HG02588 (cell line): ENCODE data around the gene UBTD1.
A peak's percentile ranks its signal among the peaks of the same experiment; 100 is the strongest.

Experiments
- ATAC-seq: cut with Tn5 transposase; IDR thresholded peaks from one replicate; pipeline ENCODE4 v1.9.1; 2021; ENCODE audit warnings: mild to moderate bottlenecking, moderate library complexity; ENCODE audit not compliant: unreplicated experiment

UBTD1 gene

GRCh38 chr10:97482381-97482780, 16.3 kb upstream of the UBTD1 start:
- no peak for ATAC-seq

- ATAC-seq: no peak
Measured at GRCh38 chr10:97483506-97483905, 15.2 kb upstream of the UBTD1 start.

DNA sequence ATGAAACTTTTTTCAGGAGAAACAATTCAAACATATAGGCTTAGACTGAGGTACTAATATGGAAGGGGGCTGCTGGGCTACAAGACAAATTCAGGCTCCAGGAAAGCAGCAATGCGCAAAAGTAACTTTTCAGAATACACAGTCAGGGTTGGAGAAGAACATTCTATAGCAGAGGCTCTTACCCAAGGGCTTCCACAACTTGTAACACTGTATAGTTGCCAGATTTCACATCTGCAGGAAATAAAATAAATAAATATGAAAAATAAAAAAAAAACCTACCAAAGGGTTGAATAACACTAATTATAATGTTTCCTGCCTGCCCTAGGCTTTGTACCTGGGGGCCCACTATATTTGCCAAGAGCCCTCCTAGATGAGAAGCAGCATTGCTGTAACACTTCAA, 14.8 kb upstream of the UBTD1 start:
- no peak for ATAC-seq

GRCh38 chr10:97485647-97486281, 13.0 kb upstream of the UBTD1 start:
- ATAC-seq: no peak

GRCh38 chr10:97490592-97490991, 8.1 kb upstream of the UBTD1 start:
- ATAC-seq: no peak

DNA sequence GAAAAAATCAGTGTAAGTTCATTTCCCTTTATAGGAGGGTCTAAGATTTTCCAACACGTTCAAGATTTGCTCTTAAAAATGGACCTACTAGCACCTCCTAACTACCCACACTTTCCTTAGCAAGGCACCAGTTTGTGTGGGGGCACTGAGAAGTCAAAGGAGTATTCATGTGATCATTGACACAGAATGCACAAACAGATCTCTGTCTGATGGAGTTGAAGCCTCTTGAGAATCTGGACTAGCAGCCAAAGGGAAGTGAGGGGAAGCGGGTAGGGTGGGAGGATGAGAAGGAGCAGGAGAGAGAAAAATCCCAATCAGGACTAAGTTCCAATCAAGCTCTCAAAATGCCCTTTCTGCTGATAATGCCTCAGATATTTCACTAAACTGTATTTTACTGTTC, 4.6 kb upstream of the UBTD1 start:
- ATAC-seq: no peak

DNA sequence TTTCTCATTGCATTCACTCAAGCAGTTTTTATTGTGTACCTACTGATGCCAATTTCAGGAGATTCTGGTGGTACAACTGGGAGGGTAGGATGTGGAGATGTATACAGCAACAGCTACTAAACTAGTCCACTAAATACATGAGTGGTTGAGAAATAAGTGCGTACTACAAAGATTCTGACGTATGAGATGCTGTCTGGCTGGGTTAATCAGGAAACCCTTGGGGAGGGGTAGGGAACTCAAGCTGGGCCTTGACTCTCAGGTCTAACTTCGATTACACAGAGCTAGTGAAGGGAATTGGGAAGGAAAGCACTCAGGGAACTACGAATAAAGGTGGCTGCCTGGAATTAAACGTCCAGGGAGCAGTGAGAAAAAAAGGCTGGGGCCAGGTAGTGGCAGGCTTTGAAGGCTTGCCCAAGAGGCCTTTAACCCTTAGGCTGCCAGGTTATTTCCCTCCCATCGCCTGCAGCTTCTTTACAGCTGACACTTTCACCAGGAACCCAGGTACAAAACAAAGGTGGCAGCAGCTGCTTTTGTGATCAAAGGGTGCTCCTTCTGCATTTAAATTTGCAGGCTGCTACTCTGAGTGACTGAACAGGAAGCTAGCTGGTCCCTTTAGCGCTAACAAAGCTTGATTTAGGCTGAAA, 3.7 kb upstream of the UBTD1 start:
- ATAC-seq: no peak

GRCh38 chr10:97497572-97498075, 1.1 kb upstream of the UBTD1 start:
- peak; percentile 26 for ATAC-seq

DNA sequence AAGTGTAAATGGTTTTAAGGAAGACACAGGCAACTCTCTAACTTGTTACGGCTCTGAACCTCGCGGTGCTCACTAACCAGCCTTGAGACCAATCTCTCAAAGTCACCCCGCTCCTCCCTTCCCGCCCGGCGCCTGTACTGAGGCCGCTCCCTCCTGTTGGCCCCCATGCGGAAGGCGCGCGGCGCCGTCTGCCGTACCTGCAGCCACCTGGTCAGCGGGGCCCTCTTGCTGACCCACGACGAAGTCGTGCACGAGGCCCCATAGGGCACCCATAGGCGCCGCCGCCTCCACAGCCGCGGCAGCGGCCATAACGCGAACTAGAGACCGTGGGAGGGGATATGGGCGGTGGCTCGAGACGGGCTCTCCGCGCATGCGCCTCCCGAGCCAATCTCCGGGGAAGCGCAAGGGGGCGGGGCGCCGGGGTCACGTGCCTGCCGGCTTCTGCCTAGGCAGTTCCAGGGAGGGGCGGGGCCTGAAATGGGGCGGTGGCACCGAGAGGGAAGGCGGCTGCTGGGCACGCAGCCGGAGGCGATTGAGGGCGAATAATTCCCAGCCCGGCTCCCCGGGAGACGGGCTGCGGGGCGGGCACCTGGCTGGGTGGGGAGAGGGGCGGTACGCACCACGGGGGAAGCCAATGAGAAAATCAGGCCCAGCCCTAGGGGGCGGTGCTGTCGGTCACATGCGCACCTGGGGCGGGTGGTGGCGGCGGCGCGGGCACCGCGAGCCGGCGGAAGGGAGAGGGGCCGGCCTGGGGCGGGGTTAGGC, 466 bp upstream of the UBTD1 start, which contains the start of gene MMS19:
Gene MMS19 (minus strand): TSS at position 347 of the 765 bp plus-strand sequence. CDS start 38 bp downstream, at position 309.
- ATAC-seq: peak; percentile 90

DNA sequence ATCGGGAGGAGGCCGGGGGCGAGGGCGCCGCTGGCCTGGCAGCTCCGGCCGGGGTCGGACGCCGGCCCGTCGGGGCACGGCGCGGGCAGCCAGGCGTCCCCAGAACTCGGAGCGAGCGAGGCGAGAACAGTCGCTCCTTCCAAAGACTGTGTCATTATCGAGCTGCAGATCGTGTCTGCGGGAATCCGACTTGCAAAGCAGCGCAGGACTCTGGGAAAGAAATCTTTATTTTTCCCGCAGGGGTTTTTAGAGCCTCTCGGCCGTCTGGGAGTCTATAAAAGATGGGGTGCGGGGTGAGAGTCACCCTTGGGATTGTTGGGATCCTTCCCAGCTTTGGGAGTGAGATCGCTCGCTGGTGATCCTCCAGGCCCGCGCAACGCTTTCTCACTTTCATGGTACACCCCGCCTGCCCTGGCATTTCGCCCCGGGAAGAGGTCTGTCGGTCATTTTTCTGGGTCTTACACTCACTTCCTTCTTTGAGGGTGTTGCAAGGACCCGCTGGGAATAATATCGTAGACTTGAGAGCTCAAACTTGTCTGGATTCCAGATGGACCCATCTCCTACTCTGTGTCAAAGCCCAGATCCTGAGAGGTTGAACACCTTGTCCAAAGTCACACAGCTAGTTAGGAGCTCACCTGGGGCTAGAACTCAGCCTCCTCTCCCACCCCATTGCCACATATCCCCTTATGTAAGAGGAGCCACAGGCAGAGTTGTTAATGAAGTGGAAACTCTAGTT, 1.0 kb downstream of the UBTD1 start:
- ATAC-seq: no peak

GRCh38 chr10:97500297-97500575, 1.5 kb downstream of the UBTD1 start:
- ATAC-seq: no peak

DNA sequence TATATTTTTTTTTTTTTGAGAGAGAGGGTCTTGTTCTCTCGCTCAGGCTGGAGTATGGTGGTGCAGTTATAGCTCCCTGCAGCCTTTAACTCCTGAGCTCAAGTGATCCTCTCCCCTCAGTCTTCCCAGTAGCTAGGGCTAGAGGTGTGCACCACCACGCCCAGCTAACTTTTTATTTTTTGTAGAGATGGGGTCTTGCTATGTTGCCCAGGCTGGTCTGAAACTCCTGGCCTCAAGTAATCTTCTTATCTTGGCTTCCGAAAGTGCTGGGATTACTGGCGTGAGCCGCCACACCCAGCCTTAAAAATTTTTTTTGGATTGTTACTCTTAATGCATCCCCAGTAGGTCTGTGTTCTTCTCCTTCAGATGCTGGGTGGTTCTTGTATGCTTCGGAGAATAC, 4.2 kb downstream of the UBTD1 start:
- ATAC-seq: no peak

GRCh38 chr10:97503406-97503805, 4.7 kb downstream of the UBTD1 start:
- no peak for ATAC-seq

DNA sequence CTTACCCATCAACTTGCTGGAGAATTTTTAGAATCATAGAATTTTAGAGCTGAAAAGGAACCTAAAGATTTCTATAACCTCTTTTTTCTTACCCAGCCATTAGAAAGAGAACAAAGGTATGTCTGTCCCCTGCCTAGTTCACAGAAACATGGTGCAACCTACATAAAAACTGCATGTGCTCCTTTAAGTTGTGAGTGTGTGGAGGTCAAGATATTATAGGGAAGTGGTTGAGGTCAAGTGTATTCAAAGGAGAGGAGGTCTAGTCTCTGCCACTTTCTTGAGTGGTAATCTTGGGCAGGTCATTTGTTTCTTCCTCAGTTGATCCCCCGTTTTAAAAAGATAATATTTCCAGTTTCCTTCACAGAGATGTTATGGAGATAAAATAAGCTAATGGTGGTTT, 6.4 kb downstream of the UBTD1 start:
- no peak for ATAC-seq

- no peak for ATAC-seq
Measured at GRCh38 chr10:97506199-97506991, 7.7 kb downstream of the UBTD1 start.

GRCh38 chr10:97508342-97508741, 9.6 kb downstream of the UBTD1 start:
- no peak for ATAC-seq

- no peak for ATAC-seq
Measured at GRCh38 chr10:97509120-97509680, 10.5 kb downstream of the UBTD1 start.

DNA sequence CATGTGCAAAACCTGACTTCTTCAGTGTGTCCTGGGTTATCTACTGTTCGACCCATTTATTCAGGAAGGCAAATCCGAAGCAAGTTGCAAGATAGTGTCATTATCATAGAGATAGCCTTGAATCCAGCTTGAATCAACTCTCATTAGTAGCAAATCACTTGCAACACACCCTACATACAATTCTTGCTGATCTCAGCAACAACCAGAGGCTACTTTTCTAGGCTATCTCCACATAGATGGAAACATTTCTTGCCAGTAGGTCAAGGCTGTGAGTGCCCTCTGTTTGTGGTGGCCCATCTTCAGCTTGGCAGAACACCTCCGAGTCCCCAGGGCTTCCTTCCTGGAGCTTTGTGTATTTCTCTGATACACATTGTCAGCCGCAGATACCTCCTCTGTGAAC, 12.0 kb downstream of the UBTD1 start:
- no peak for ATAC-seq

DNA sequence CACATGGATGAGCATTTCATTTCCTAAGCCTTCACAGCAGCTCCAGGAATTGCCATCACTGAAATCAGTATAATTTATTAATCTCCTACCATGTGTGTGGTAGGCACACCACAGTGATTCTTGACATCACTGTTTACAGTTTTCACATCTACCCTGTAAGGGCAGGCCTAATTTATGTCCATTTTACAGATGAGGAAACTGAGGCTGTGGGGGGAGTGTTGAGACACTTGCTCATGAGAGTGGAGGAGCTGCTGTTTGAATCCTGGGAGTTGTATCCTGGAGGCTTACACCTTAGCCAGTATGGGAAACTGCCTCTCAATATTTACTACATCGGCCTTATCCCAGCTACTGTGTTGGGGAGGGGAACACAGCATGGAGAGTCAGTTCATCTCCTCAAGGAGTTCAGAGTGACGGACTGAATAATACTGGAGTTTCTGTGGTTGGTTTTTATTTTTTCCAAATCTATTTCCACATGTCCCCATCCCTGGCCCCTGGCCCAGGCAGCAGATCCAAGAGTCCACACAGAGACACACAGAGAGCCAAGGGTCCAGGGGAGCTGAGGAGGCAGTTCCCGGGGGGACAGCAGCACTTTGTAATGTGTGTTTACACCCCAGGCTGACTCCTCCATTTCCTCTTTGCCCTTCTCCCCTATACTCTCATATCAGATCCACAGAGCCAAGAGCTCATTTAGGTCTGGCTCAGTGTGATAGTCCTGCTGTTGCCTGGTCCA, 13.2 kb downstream of the UBTD1 start:
- ATAC-seq: no peak

DNA sequence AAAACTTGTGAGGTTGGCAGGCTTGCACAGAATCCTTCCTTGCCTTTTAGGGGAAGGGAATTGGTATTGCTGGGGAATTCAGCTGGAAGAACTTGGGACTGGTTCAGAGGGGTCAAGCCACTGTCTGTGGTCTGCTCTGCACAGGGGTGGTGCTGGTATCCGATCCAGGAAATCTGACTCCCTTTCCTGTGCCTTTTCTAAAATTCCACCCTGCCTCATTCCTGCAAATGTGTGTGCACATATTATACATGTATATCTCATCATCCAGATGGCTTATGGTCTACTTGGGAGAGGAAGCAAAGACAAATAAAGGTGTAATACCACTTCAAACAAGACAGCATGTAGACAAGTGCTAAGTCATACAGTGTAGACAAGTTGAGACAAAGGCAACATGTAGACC, 14.3 kb downstream of the UBTD1 start:
- no peak for ATAC-seq
